HG02884 (cell line): ENCODE results near the gene CLASP2.

Experiments used
- ATAC-seq: cut with Tn5 transposase; IDR thresholded peaks from one replicate; pipeline ENCODE4 v1.9.1; 2021; ENCODE audit warnings: mild to moderate bottlenecking, moderate library complexity; ENCODE audit not compliant: unreplicated experiment

The CLASP2 gene

GRCh38 chr3:33557279-33557678, 160.8 kb downstream of the CLASP2 start:
- no peak for ATAC-seq

GRCh38 chr3:33547101-33547500, 171.0 kb downstream of the CLASP2 start:
- no peak for ATAC-seq

- ATAC-seq, result no peak
Observed at GRCh38 chr3:33544126-33544525, 173.9 kb downstream of the CLASP2 start.

- no peak for ATAC-seq
Observed at GRCh38 chr3:33543601-33544000, 174.5 kb downstream of the CLASP2 start.

- no peak for ATAC-seq
Observed at GRCh38 chr3:33541918-33542317, 176.1 kb downstream of the CLASP2 start.

GRCh38 chr3:33538678-33539339, 179.2 kb downstream of the CLASP2 start:
- no peak for ATAC-seq

GRCh38 chr3:33537133-33537532, 180.9 kb downstream of the CLASP2 start:
- no peak for ATAC-seq

- ATAC-seq, result no peak
Observed at GRCh38 chr3:33526787-33527186, 191.3 kb downstream of the CLASP2 start.

GRCh38 chr3:33525232-33525631, 192.8 kb downstream of the CLASP2 start:
- ATAC-seq, result no peak

GRCh38 chr3:33523093-33523667, 194.9 kb downstream of the CLASP2 start:
- ATAC-seq, result no peak

- no peak for ATAC-seq
Observed at GRCh38 chr3:33521736-33522135, 196.3 kb downstream of the CLASP2 start.

- no peak for ATAC-seq
Observed at GRCh38 chr3:33513262-33513863, 204.7 kb downstream of the CLASP2 start.

- no peak for ATAC-seq
Observed at GRCh38 chr3:33505027-33505426, 213.0 kb downstream of the CLASP2 start.

- no peak for ATAC-seq
Observed at GRCh38 chr3:33496449-33496848, 221.6 kb downstream of the CLASP2 start.

- ATAC-seq, result no peak
Observed at GRCh38 chr3:33491721-33492120, 226.3 kb downstream of the CLASP2 start.

- no peak for ATAC-seq
Observed at GRCh38 chr3:33490641-33491241, 227.3 kb downstream of the CLASP2 start.

- ATAC-seq, result no peak
Observed at GRCh38 chr3:33488683-33489082, 229.4 kb downstream of the CLASP2 start.

- ATAC-seq, result no peak
Observed at GRCh38 chr3:33488246-33488645, 229.8 kb downstream of the CLASP2 start.

- no peak for ATAC-seq
Observed at GRCh38 chr3:33482111-33482521, 235.9 kb downstream of the CLASP2 start.

- no peak for ATAC-seq
Observed at GRCh38 chr3:33474896-33475295, 243.2 kb downstream of the CLASP2 start.

- ATAC-seq, result no peak
Observed at GRCh38 chr3:33473813-33474212, 244.2 kb downstream of the CLASP2 start.

GRCh38 chr3:33467786-33468185, 250.3 kb downstream of the CLASP2 start:
- ATAC-seq, result no peak
